ENCODE data around the gene WASHC4.

DNA sequence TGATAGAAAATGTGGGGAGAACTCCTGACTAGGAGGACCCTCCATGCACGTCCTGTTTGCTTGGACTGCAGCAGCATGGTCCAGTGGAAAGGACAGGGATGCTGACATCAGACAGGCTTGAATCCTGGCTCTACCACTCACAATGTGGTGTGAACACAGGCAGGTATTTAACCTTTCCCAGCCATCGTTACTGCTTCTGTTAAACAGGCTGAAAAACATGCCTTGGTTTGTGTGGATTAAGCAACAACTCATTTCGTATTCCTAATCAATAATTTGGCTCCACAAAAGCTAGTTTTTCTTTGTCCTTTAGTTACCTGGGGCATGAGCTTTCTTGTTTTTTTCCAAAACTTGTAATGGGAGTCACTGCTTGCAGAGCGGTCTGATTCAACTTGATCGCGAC lies 87.4 kb downstream of the WASHC4 start:
- TF ChIP-seq CBX2 (IDR thresholded peaks at IDR 0.05; ENCODE audit: borderline replicate concordance, low read depth): no peak
- no peak for TF ChIP-seq POLR2A (IDR thresholded peaks at IDR 0.05; ENCODE audit: low read length)
- no peak for TF ChIP-seq RAD21 (conservative IDR thresholded peaks at IDR 0.05 in 1 of 2, IDR thresholded peaks at IDR 0.05 in 1 of 2)
- no peak for TF ChIP-seq MAZ (IDR thresholded peaks at IDR 0.05; ENCODE audit: borderline replicate concordance, low read depth, low read length)
- no peak for TF ChIP-seq PHF8 (IDR thresholded peaks at IDR 0.05; ENCODE audit: borderline replicate concordance, low read depth)
- no peak for TF ChIP-seq SMC3 (IDR thresholded peaks at IDR 0.05)
